Activated CD4-positive, alpha-beta T cell treated with anti-CD3 and anti-CD28 coated beads, Interleukin-10, Interleukin-2, amounts not matched to agents 100 ng/mL and 50 ng/mL, durations not matched to agents 16 hours and 8 hours (primary cell): ENCODE measurements around the gene CACFD1.

Experiments
- DNase-seq: peaks from one replicate; pipeline ENCODE4 v3.0.0-alpha.2; 2020

CACFD1 gene

GRCh38 chr9:133520121-133520835 is 60.5 kb downstream of the CACFD1 start:
- no peak for DNase-seq
